PC-9 (cell line): ENCODE data around the gene TMEM258. TPM values are rescaled to one million over a fixed set of nuclear protein-coding genes. Genes with fewer than 3 reads are reported as not detected.
A peak's percentile ranks its signal among the peaks of the same experiment; 100 is the strongest.

Source experiments
- BruUV-seq: library from RNA; stranded (reverse); fragments of 400-500 nt; replicated peaks from 2 replicates; lab custom pipeline; 2021; lab: Mats Ljungman, UMichigan
- CTCF ChIA-PET: fragments of 300-600 bp; sonication (Branson Sonifier 250); formaldehyde crosslinking; loops from one replicate; lab custom pipeline; 2022; ENCODE audit warnings: antibody characterized with exemption; lab: Charles Lee
- POLR2A ChIA-PET: fragments of 300-600 bp; sonication (Branson Sonifier 250); formaldehyde crosslinking; loops from one replicate; lab custom pipeline; 2022; ENCODE audit warnings: antibody characterized with exemption; ENCODE audit not compliant: unreplicated experiment; lab: Charles Lee
- DNase-seq, 2 experiments: peaks; one replicate each; pipeline versions ENCODE4 v3.0.0 to v3.0.0-alpha.2; 2015 to 2022; ENCODE audit warnings: mixed read lengths in 1 of 2
- H2AFZ ChIP-seq: fragments of 200-600 bp; sonication (generic); 2 replicates; pipeline ENCODE4 v1.8.1; 2017; ENCODE audit warnings: antibody characterized with exemption
- H3F3A ChIP-seq: fragments of 200-600 bp; sonication (generic); 2 replicates; pipeline ENCODE4 v1.8.1; 2017; ENCODE audit warnings: antibody characterized with exemption, mild to moderate bottlenecking, low read depth; ENCODE audit not compliant: insufficient read depth
- H3K27ac ChIP-seq: fragments of 200-600 bp; sonication (generic); 2 replicates; pipeline ENCODE4 v1.6.1; 2016; ENCODE audit warnings: mixed run types
- H3K27me3 ChIP-seq: fragments of 200-600 bp; sonication (generic); 2 replicates; pipeline ENCODE4 v1.6.1; 2016; ENCODE audit warnings: low read depth, mixed run types; ENCODE audit not compliant: insufficient read depth
- H3K36me3 ChIP-seq: fragments of 200-600 bp; sonication (generic); 2 replicates; pipeline ENCODE4 v1.6.1; 2016; ENCODE audit warnings: low read depth, mixed run types
- H3K4me1 ChIP-seq: fragments of 200-600 bp; sonication (generic); replicated peaks from 2 replicates; pipeline ENCODE4 v1.6.1; 2016; ENCODE audit warnings: mixed run types; ENCODE audit not compliant: insufficient read depth
- H3K4me2 ChIP-seq: fragments of 200-600 bp; sonication (generic); 2 replicates; pipeline ENCODE4 v1.6.1; 2017; ENCODE audit warnings: mixed run types
- H3K4me3 ChIP-seq: fragments of 200-600 bp; sonication (generic); 2 replicates; pipeline ENCODE4 v1.6.1; 2016; ENCODE audit warnings: mixed run types
- H3K79me2 ChIP-seq: fragments of 200-600 bp; sonication (generic); 2 replicates; pipeline ENCODE4 v1.6.1; 2017; ENCODE audit warnings: low read depth, mixed run types
- H3K9me2 ChIP-seq: fragments of 200-600 bp; sonication (generic); 2 replicates; pipeline ENCODE4 v1.8.1; 2017; ENCODE audit warnings: mild to moderate bottlenecking; ENCODE audit not compliant: insufficient read depth
- H3K9me3 ChIP-seq: fragments of 200-600 bp; sonication (generic); 2 replicates; pipeline ENCODE4 v1.8.1; 2016; ENCODE audit warnings: low read depth; ENCODE audit not compliant: insufficient read depth
- H4K20me1 ChIP-seq: fragments of 200-600 bp; sonication (generic); 2 replicates; pipeline ENCODE4 v1.8.1; 2017; ENCODE audit not compliant: insufficient read depth
- EZH2 ChIP-seq: fragments of 200-600 bp; sonication (generic); IDR thresholded peaks from 2 replicates; pipeline ENCODE4 v1.8.0; 2017; ENCODE audit warnings: antibody characterized with exemption, low read depth
- intact Hi-C: fragments of 100-400 bp; cut with micrococcal nuclease; formaldehyde crosslinking; loops from one replicate; pipeline ENCODE4 v1.10.0; 2022; ENCODE audit not compliant: unreplicated experiment
- total RNA-seq: library from RNA; stranded (reverse); gene quantifications from 2 replicates; pipeline ENCODE4 v1.2.3, GENCODE V29; 2021
- TF ChIP-seq, protein P1 (sequence below): fragments of 200-600 bp; sonication (generic); conservative IDR thresholded peaks from 2 replicates; pipeline ENCODE4 v1.6.1; 2017; ENCODE audit warnings: mixed run types, antibody characterized with exemption, mild to moderate bottlenecking, moderate library complexity

TMEM258 gene
- total RNA-seq, 1 experiment from 2014 or later, result 217 TPM

DNA sequence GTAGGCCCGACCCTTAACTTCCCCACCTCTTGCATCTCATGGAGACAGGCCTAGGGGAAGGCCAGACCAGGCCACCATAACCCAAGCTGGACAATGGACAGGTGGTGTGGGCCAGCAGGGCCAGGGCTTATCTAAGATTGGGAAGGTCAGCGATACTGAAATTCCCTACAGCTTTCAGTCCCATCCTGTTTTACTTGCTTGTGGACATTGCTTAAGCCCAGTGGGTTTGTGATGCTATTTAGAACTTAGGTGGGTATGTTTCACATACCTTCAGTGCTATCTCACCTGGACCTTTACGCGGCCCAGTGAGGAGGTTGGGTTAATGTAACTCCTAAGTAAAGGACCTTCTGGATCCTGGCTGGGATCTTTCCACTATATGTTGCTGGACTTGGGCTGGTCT, 37.4 kb upstream of the TMEM258 start:
- Histone ChIP-seq H3K27me3 (no peaks in the 10 kb centered on the region), H2AFZ (no peak overlapping the region), H3K9me2 (no peaks in the 10 kb centered on the region), H3K79me2 (no peaks in the 10 kb centered on the region), H3K4me3 (no peak overlapping the region), H3F3A (no peaks in the 10 kb centered on the region), H3K9me3 (no peaks in the 10 kb centered on the region), H3K4me2 (no peak overlapping the region), H3K36me3 (no peaks in the 10 kb centered on the region), H3K27ac (no peak overlapping the region), H4K20me1 (no peaks in the 10 kb centered on the region), H3K4me1 (0 out of 2 replicates have a peak, but pooled peaks cover 5% of the 10 kb centered on the region)
- no TSS peak for BruUV-seq
- intact Hi-C loops, result no loop called here
- no peak for TF ChIP-seq EZH2
- TF ChIP-seq, protein P1, sequence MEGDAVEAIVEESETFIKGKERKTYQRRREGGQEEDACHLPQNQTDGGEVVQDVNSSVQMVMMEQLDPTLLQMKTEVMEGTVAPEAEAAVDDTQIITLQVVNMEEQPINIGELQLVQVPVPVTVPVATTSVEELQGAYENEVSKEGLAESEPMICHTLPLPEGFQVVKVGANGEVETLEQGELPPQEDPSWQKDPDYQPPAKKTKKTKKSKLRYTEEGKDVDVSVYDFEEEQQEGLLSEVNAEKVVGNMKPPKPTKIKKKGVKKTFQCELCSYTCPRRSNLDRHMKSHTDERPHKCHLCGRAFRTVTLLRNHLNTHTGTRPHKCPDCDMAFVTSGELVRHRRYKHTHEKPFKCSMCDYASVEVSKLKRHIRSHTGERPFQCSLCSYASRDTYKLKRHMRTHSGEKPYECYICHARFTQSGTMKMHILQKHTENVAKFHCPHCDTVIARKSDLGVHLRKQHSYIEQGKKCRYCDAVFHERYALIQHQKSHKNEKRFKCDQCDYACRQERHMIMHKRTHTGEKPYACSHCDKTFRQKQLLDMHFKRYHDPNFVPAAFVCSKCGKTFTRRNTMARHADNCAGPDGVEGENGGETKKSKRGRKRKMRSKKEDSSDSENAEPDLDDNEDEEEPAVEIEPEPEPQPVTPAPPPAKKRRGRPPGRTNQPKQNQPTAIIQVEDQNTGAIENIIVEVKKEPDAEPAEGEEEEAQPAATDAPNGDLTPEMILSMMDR, result no peak
- ChIA-PET CTCF (interaction anchor here (0.6 to 1.4 kb wide), 2 partner anchors 15 to 24 kb away, joined by 3 read pairs; no protein-coding TSS in a partner anchor), POLR2A (interaction anchor here (0.6 kb wide), 1 partner anchor 143 kb away, joined by 4 read pairs; no protein-coding TSS in a partner anchor)
- DNase-seq, result no peak

DNA sequence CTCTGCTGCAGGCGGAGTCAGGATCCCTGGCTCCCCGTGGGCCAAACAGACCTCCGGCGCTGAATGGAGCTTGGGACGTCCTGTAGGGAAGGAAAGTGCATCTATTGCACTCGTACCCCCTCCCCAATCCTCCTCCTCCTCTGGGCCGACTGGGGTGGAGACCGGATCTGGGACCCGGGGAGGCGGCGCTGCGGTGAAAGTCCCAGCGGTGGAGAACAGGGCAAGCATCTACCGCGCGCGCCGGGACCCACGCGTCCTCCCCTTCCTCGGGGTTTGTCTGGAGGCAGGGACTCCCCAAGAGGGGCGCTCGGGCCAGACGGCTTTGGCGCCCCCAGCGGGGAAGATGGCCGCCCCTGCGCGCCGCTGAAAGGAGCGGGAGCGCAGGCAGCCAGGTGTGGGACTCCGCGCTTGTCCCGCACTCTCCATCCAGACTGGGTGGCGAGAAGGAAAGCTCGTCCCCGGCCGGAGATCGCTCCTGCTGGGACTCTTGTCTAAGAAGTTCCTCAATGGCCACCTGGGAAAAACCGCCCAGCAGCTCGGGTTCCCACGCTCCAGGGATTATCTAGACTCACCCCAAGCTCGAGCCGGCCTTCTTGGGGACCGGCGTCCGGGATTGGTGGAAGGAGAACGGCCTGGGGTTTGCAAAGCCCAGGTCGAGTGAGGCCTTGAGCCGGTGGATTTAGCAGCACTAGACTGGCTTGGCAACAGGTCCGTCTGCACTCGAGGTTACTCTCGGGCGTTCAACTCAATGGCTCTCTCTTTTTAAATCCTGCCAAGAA, 36.4 kb upstream of the TMEM258 start:
- Histone ChIP-seq H3K79me2 (no peaks in the 10 kb centered on the region), H3K36me3 (no peaks in the 10 kb centered on the region), H2AFZ (no peak overlapping the region), H3K27me3 (no peaks in the 10 kb centered on the region), H3F3A (no peaks in the 10 kb centered on the region), H3K4me1 (no peaks in the 10 kb centered on the region), H3K27ac (no peak overlapping the region), H3K4me2 (no peak overlapping the region), H3K9me2 (no peaks in the 10 kb centered on the region), H3K9me3 (no peaks in the 10 kb centered on the region), H4K20me1 (no peaks in the 10 kb centered on the region), H3K4me3 (no peak overlapping the region)
- TF ChIP-seq EZH2, result no peak
- TF ChIP-seq, protein P1, result no peak
- BruUV-seq, result TSS peak; percentile 32
- ChIA-PET CTCF (interaction anchor here (0.6 to 1.4 kb wide), 3 partner anchors 14 to 1871 kb away, joined by 3 to 8 read pairs (median 3); no protein-coding TSS in a partner anchor), POLR2A (interaction anchor here (0.5 to 0.6 kb wide), 3 partner anchors 81 to 143 kb away, joined by 4 to 12 read pairs (median 4); no protein-coding TSS in a partner anchor)
- intact Hi-C loops, result loop anchor here (1.0 kb wide), 1 partner anchor 12 kb away; the partner anchor contains the start of gene FADS1
- peak in 1 of 2 experiments; percentile 39 for DNase-seq

DNA sequence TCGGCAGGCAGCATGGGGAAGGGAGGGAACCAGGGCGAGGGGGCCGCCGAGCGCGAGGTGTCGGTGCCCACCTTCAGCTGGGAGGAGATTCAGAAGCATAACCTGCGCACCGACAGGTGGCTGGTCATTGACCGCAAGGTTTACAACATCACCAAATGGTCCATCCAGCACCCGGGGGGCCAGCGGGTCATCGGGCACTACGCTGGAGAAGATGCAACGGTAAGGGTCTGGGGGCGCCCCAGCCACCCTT, 35.9 kb upstream of the TMEM258 start:
- H3K79me2 ChIP-seq, result no peaks in the 10 kb centered on the region
- H3K36me3 ChIP-seq, result no peaks in the 10 kb centered on the region
- H3K4me1 ChIP-seq, result no peaks in the 10 kb centered on the region
- intact Hi-C loops, result loop anchor here (1.0 kb wide), 1 partner anchor 11 kb away; the partner anchor contains the start of gene FADS1
- no peak for TF ChIP-seq EZH2
- TF ChIP-seq, protein P1, result no peak
- H2AFZ ChIP-seq, result no peak overlapping the region
- DNase-seq, result no peak
- no peaks in the 10 kb centered on the region for H3K9me3 ChIP-seq
- ChIA-PET CTCF (interaction anchor here (1.3 kb wide), 1 partner anchor 31 kb away, joined by 8 read pairs; no protein-coding TSS in a partner anchor), POLR2A (interaction anchor here (0.6 to 1.0 kb wide), 5 partner anchors 13 to 86 kb away, joined by 4 to 22 read pairs (median 4); partner anchors contain the start of genes FEN1 and TMEM258)
- H3K27ac ChIP-seq, result no peak overlapping the region
- H3K4me2 ChIP-seq, result no peak overlapping the region
- H4K20me1 ChIP-seq, result no peaks in the 10 kb centered on the region
- H3K27me3 ChIP-seq, result no peaks in the 10 kb centered on the region
- H3F3A ChIP-seq, result no peaks in the 10 kb centered on the region
- no TSS peak for BruUV-seq
- H3K4me3 ChIP-seq, result no peak overlapping the region
- no peaks in the 10 kb centered on the region for H3K9me2 ChIP-seq
